Testis (tissue), 3 donors: ENCODE measurements around the gene FANCD2OS. TPM values are rescaled to one million over a fixed set of nuclear protein-coding genes. Genes with fewer than 3 reads are reported as not detected.
"Not testable (repeated sequence)": the region's sequence is repeated elsewhere in the genome, so short reads cannot be mapped to it uniquely, and the experiment has no call there.

ENCODE experiments used
- DNase-seq: peaks from one replicate; pipeline ENCODE4 v3.0.0-alpha.2; 2019
- H3K27ac ChIP-seq, 2 donors: fragments of 200-600 bp; sonication (generic); one replicate each; pipeline ENCODE4 v1.5.1; 2019
- H3K27me3 ChIP-seq: fragments of 200-600 bp; sonication (generic); one replicate; pipeline ENCODE4 v1.5.1; 2019
- H3K36me3 ChIP-seq: fragments of 200-600 bp; sonication (generic); one replicate; pipeline ENCODE4 v1.5.1; 2017; ENCODE audit warnings: low read depth; ENCODE audit errors: missing control alignments
- H3K4me1 ChIP-seq: fragments of 200-600 bp; sonication (generic); one replicate; pipeline ENCODE4 v1.5.1; 2019
- H3K4me3 ChIP-seq, 2 donors: fragments of 200-600 bp; sonication (generic); one replicate each; pipeline ENCODE4 v1.5.1; 2017 to 2019
- H3K9me3 ChIP-seq: fragments of 200-600 bp; sonication (generic); one replicate; pipeline ENCODE4 v1.5.1; 2017
- CTCF ChIP-seq, 3 experiments: fragments of 450-650 bp in 2 of 3; fragments of 200-600 bp in 1 of 3; sonication (generic) in 1 of 3; IDR thresholded peaks; one replicate each; pipeline ENCODE4 v1.5.1; 2016 to 2019; ENCODE audit warnings: antibody characterized with exemption in 3 of 3, mild to moderate bottlenecking in 2 of 3, moderate library complexity in 1 of 3
- POLR2A ChIP-seq: fragments of 450-650 bp; IDR thresholded peaks from one replicate; pipeline ENCODE4 v1.6.1; 2017; ENCODE audit warnings: antibody characterized with exemption, mild to moderate bottlenecking, moderate library complexity
- WGBS, 2 donors: methylation state at CpG; one replicate each; pipeline ENCODE4 v1.1.5; 2018; 5-methylcytosine and 5-hydroxymethylcytosine counted together
- intact Hi-C: fragments of 100-400 bp; cut with DNase I; formaldehyde crosslinking; loops from one replicate; pipeline ENCODE4 v1.15.1; 2023; ENCODE audit warnings: low total_unique reads
- polyA plus RNA-seq: library from polyadenylated mRNA; stranded (reverse); fragments of 350-450 nt; fragmentation: Illumina TruSeq; extraction: RNeasy Lipid Tissue Mini Kit (QIAGEN cat#74804); gene quantifications from one replicate; pipeline ENCODE4 v1.2.3, GENCODE V29; 2014; ENCODE audit warnings: low read depth, low replicate concordance; ENCODE audit not compliant: insufficient read depth
- total RNA-seq, 2 donors: library from RNA; depleted of rRNA; stranded (reverse); fragments of >200 nt; gene quantifications; one replicate each; pipeline ENCODE4 v1.2.3, GENCODE V29; 2016

Gene FANCD2OS
- total and polyA plus RNA-seq, 3 donors from 2014 or later = 14.3 to 118 (median 25.8) TPM

- WGBS, 2 donors = 42 to 71% methylated on average over 29 of the region's 29 CpGs
- H3K9me3 ChIP-seq = no peaks in the 10 kb centered on the region
- peaks cover 13% of the 10 kb centered on the region for H3K4me1 ChIP-seq
- intact Hi-C loops = no loop called here
- TF ChIP-seq POLR2A (no peak), CTCF (IDR thresholded peaks at IDR 0.05) (no peak)
- peak overlapping the region; percentile 73 to 85 for H3K4me3 ChIP-seq
- no peak for DNase-seq
- H3K27ac ChIP-seq = no peak overlapping the region
- H3K27me3 ChIP-seq = no peaks in the 10 kb centered on the region
- no peaks in the 10 kb centered on the region for H3K36me3 ChIP-seq
Observed at GRCh38 chr3:10142707-10143560, 34.9 kb upstream of the FANCD2OS start.

- Histone ChIP-seq H3K36me3 (no peaks in the 10 kb centered on the region), H3K4me3 (peak overlapping the region; percentile 73 to 85), H3K4me1 (peaks cover 13% of the 10 kb centered on the region), H3K27me3 (no peaks in the 10 kb centered on the region), H3K9me3 (no peaks in the 10 kb centered on the region), H3K27ac (peak overlapping the region; percentile 75 to 94)
- WGBS, 2 donors = 61 to 62% methylated on average over 23 of the region's 23 CpGs
- no peak for TF ChIP-seq CTCF (IDR thresholded peaks at IDR 0.05)
- no peak for TF ChIP-seq POLR2A
- no peak for DNase-seq
- intact Hi-C loops = no loop called here
Observed at GRCh38 chr3:10140996-10141546, 33.0 kb upstream of the FANCD2OS start.

- intact Hi-C loops = no loop called here
- TF ChIP-seq CTCF (IDR thresholded peaks at IDR 0.05) (no peak), POLR2A (no peak)
- no peak overlapping the region for H3K27ac ChIP-seq
- H3K9me3 ChIP-seq = no peaks in the 10 kb centered on the region
- DNase-seq = no peak
- H3K4me3 ChIP-seq = no peak overlapping the region
- no peaks in the 10 kb centered on the region for H3K27me3 ChIP-seq
- H3K36me3 ChIP-seq = no peaks in the 10 kb centered on the region
- H3K4me1 ChIP-seq = no peaks in the 10 kb centered on the region
- WGBS, 2 donors = 77 to 84% methylated on average over 4 of the region's 4 CpGs
Observed at GRCh38 chr3:10137178-10137577, 29.1 kb upstream of the FANCD2OS start.

- Histone ChIP-seq H3K27me3 (no peaks in the 10 kb centered on the region), H3K4me3 (no peak overlapping the region), H3K27ac (no peak overlapping the region), H3K4me1 (no peaks in the 10 kb centered on the region), H3K36me3 (no peaks in the 10 kb centered on the region), H3K9me3 (no peaks in the 10 kb centered on the region)
- TF ChIP-seq POLR2A (no peak), CTCF (IDR thresholded peaks at IDR 0.05) (no peak)
- WGBS, 2 donors = 73 to 85% methylated on average over 8 to 25 of the region's 25 CpGs
- DNase-seq = no peak
- intact Hi-C loops = no loop called here
Observed at GRCh38 chr3:10136426-10137005, 28.5 kb upstream of the FANCD2OS start.

GRCh38 chr3:10135872-10136271, 27.8 kb upstream of the FANCD2OS start:
- H3K27me3 ChIP-seq = not testable (repeated sequence)
- WGBS, 2 donors = 85 to 87% methylated on average over 9 of the region's 9 CpGs

More at GRCh38 chr3:10135872-10136271, 27.8 kb upstream of the FANCD2OS start:
- H3K9me3 ChIP-seq, H3K36me3 ChIP-seq, H3K4me1 ChIP-seq, H3K4me3 ChIP-seq, H3K27ac ChIP-seq, intact Hi-C loops: not testable (repeated sequence)
- peak; percentile 63 for DNase-seq
